ENCODE data around the gene TSSC4. TPM values are rescaled to one million over a fixed set of nuclear protein-coding genes. Genes with fewer than 3 reads are reported as not detected.

TSSC4 gene
- total RNA-seq, 1 experiment from 2014 or later: 35.6 TPM

- no TSS peak for BruUV-seq (replicated peaks)
- Histone ChIP-seq H3K4me1 (replicated peaks; ENCODE audit: insufficient read depth) (no peaks in the 10 kb centered on the region), H3F3A (ENCODE audit: insufficient read depth, low read depth) (no peaks in the 10 kb centered on the region), H3K4me2 (no peak overlapping the region), H3K9me2 (ENCODE audit: insufficient read depth) (no peaks in the 10 kb centered on the region), H3K4me3 (no peak overlapping the region), H4K20me1 (ENCODE audit: insufficient read depth) (no peaks in the 10 kb centered on the region), H3K27ac (no peak overlapping the region), H2AFZ (no peak overlapping the region), H3K36me3 (ENCODE audit: low read depth) (no peaks in the 10 kb centered on the region), H3K79me2 (ENCODE audit: low read depth) (no peaks in the 10 kb centered on the region), H3K9me3 (ENCODE audit: insufficient read depth, low read depth) (no peaks in the 10 kb centered on the region), H3K27me3 (ENCODE audit: insufficient read depth, low read depth) (peaks cover 29% of the 10 kb centered on the region)
- no peak for TF ChIP-seq EZH2 (IDR thresholded peaks at IDR 0.05; ENCODE audit: low read depth)
- TF ChIP-seq CTCF (conservative IDR thresholded peaks at IDR 0.05): no peak
- intact Hi-C loops (cut with micrococcal nuclease; ENCODE audit: unreplicated experiment): loop anchor here (1.0 to 2.0 kb wide), 2 partner anchors 103 to 465 kb away; no protein-coding TSS in a partner anchor
- DNase-seq: no peak
- ChIA-PET POLR2A (ENCODE audit: unreplicated experiment) (no interaction called here), CTCF (no interaction called here)
Observed at GRCh38 chr11:2427721-2428321, 27.3 kb downstream of the TSSC4 start.

GRCh38 chr11:2428322-2428795 lies 27.8 kb downstream of the TSSC4 start:
- H3K4me1 ChIP-seq (replicated peaks; ENCODE audit: insufficient read depth): no peaks in the 10 kb centered on the region
- no TSS peak for BruUV-seq (replicated peaks)
- no peak overlapping the region for H2AFZ ChIP-seq
- H3K27ac ChIP-seq: no peak overlapping the region
- H3K4me3 ChIP-seq: no peak overlapping the region
- H3K36me3 ChIP-seq (ENCODE audit: low read depth): no peaks in the 10 kb centered on the region
- H3K4me2 ChIP-seq: no peak overlapping the region
- no peaks in the 10 kb centered on the region for H3F3A ChIP-seq (ENCODE audit: insufficient read depth, low read depth)
- H4K20me1 ChIP-seq (ENCODE audit: insufficient read depth): no peaks in the 10 kb centered on the region
- peaks cover 27% of the 10 kb centered on the region for H3K27me3 ChIP-seq (ENCODE audit: insufficient read depth, low read depth)
- no peaks in the 10 kb centered on the region for H3K9me2 ChIP-seq (ENCODE audit: insufficient read depth)
- ChIA-PET CTCF (no interaction called here), POLR2A (ENCODE audit: unreplicated experiment) (no interaction called here)
- H3K9me3 ChIP-seq (ENCODE audit: insufficient read depth, low read depth): no peaks in the 10 kb centered on the region
- intact Hi-C loops (cut with micrococcal nuclease; ENCODE audit: unreplicated experiment): loop anchor here (1.0 to 2.0 kb wide), 2 partner anchors 103 to 464 kb away; no protein-coding TSS in a partner anchor
- no peaks in the 10 kb centered on the region for H3K79me2 ChIP-seq (ENCODE audit: low read depth)
- DNase-seq: peak in 1 of 2 experiments; percentile 54
- TF ChIP-seq CTCF (conservative IDR thresholded peaks at IDR 0.05): peak; percentile 87
- TF ChIP-seq EZH2 (IDR thresholded peaks at IDR 0.05; ENCODE audit: low read depth): no peak

- peaks cover 17% of the 10 kb centered on the region for H3K27me3 ChIP-seq (ENCODE audit: insufficient read depth, low read depth)
- no peaks in the 10 kb centered on the region for H3K4me1 ChIP-seq (replicated peaks; ENCODE audit: insufficient read depth)
- ChIA-PET POLR2A (ENCODE audit: unreplicated experiment) (no interaction called here), CTCF (no interaction called here)
- no TSS peak for BruUV-seq (replicated peaks)
- H3K4me2 ChIP-seq: no peak overlapping the region
- DNase-seq: no peak
- H3K9me3 ChIP-seq (ENCODE audit: insufficient read depth, low read depth): no peaks in the 10 kb centered on the region
- H3K4me3 ChIP-seq: no peak overlapping the region
- intact Hi-C loops (cut with micrococcal nuclease; ENCODE audit: unreplicated experiment): no loop called here
- H3F3A ChIP-seq (ENCODE audit: insufficient read depth, low read depth): no peaks in the 10 kb centered on the region
- no peak overlapping the region for H3K27ac ChIP-seq
- TF ChIP-seq CTCF (conservative IDR thresholded peaks at IDR 0.05) (no peak), EZH2 (IDR thresholded peaks at IDR 0.05; ENCODE audit: low read depth) (no peak)
- H3K36me3 ChIP-seq (ENCODE audit: low read depth): no peaks in the 10 kb centered on the region
- H3K9me2 ChIP-seq (ENCODE audit: insufficient read depth): no peaks in the 10 kb centered on the region
- H2AFZ ChIP-seq: no peak overlapping the region
- H3K79me2 ChIP-seq (ENCODE audit: low read depth): no peaks in the 10 kb centered on the region
- H4K20me1 ChIP-seq (ENCODE audit: insufficient read depth): no peaks in the 10 kb centered on the region
Observed at GRCh38 chr11:2431395-2431794, 30.8 kb downstream of the TSSC4 start.

Measured in PC-9 (cell line).